Activated gamma-delta T cell (primary cell): Measurements from ENCODE around the gene PLCXD1.
"Not testable (repeated sequence)": the region's sequence is repeated elsewhere in the genome, so short reads cannot be mapped to it uniquely, and the experiment has no call there.

Experiments used
- DNase-seq: peaks from one replicate; lab custom pipeline; 2025; lab: John Stamatoyannopoulos, UW

The PLCXD1 gene

GRCh38 chrX:317424-318067, 36.4 kb downstream of the PLCXD1 start:
- DNase-seq: no peak

- no peak for DNase-seq
Observed at GRCh38 chrX:318068-318738, 37.0 kb downstream of the PLCXD1 start.

GRCh38 chrX:318739-319578, 37.8 kb downstream of the PLCXD1 start, which contains the start of gene GTPBP6:
Gene GTPBP6 (minus strand): TSS chrX:318796. CDS start chrX:318787, 9 bp downstream.
- no peak for DNase-seq

- DNase-seq: no peak
Observed at GRCh38 chrX:319579-320125, 38.5 kb downstream of the PLCXD1 start.

- DNase-seq: no peak
Observed at GRCh38 chrX:320126-320783, 39.1 kb downstream of the PLCXD1 start.

- no peak for DNase-seq
Observed at GRCh38 chrX:323721-324628, 42.8 kb downstream of the PLCXD1 start.

GRCh38 chrX:324664-325063, 43.5 kb downstream of the PLCXD1 start:
- DNase-seq: not testable (repeated sequence)

GRCh38 chrX:327660-328126, 46.5 kb downstream of the PLCXD1 start:
- DNase-seq: no peak

- no peak for DNase-seq
Observed at GRCh38 chrX:329291-329910, 48.2 kb downstream of the PLCXD1 start.

- DNase-seq: not testable (repeated sequence)
Observed at GRCh38 chrX:330141-330725, 49.1 kb downstream of the PLCXD1 start.

- DNase-seq: no peak
Observed at GRCh38 chrX:330726-331150, 49.6 kb downstream of the PLCXD1 start.

- no peak for DNase-seq
Observed at GRCh38 chrX:331151-331824, 50.1 kb downstream of the PLCXD1 start.

GRCh38 chrX:331825-332495, 50.8 kb downstream of the PLCXD1 start:
- DNase-seq: no peak

GRCh38 chrX:332496-332860, 51.3 kb downstream of the PLCXD1 start:
- no peak for DNase-seq

GRCh38 chrX:332916-333610, 51.9 kb downstream of the PLCXD1 start:
- no peak for DNase-seq

GRCh38 chrX:333611-334311, 52.6 kb downstream of the PLCXD1 start:
- DNase-seq: no peak

GRCh38 chrX:334331-334891, 53.2 kb downstream of the PLCXD1 start:
- DNase-seq: no peak
